ENCODE results near the gene WEE1.

Gene WEE1

GRCh38 chr11:9566561-9567063 lies 6.9 kb upstream of the WEE1 start:
- DNase-seq (ENCODE audit: low read depth), result no peak

GRCh38 chr11:9567401-9567800 lies 6.1 kb upstream of the WEE1 start:
- DNase-seq (ENCODE audit: low read depth), result no peak

- DNase-seq (ENCODE audit: low read depth), result no peak
These were observed 5.2 kb upstream of the WEE1 start for GRCh38 chr11:9568161-9568853.

GRCh38 chr11:9568854-9569587 lies 4.4 kb upstream of the WEE1 start:
- no peak for DNase-seq (ENCODE audit: low read depth)

DNA sequence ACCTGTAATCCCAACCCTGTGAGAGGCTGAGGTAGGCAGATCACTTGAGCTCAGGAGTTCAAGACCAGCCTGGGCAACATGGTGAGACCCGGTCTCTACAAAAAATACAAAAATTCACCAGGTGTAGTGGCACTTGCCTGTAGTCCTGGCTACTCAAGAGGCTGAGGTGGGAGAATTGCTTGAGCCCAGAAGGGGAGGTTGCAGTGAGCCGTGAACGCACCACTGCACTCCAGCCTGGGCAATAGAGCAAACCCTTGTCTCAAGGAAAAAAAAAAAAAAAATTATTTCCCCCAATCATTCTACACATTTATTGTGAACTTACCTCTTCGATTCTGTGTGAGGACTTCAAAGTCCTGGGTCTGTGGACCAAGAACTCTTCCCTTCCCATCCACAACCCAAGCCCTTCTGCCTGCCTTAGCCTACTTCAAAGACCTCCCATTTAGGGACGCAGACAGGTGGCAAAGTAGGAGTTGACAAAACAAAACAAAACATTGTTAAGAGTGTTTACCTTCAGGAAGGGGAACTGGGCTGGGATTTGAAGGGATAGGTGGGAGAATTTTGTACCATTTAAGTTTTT lies 3.8 kb upstream of the WEE1 start:
- DNase-seq (ENCODE audit: low read depth), result no peak

- no peak for DNase-seq (ENCODE audit: low read depth)
These were observed 3.0 kb upstream of the WEE1 start for GRCh38 chr11:9570313-9571025.

GRCh38 chr11:9571071-9571762 lies 2.3 kb upstream of the WEE1 start:
- DNase-seq (ENCODE audit: low read depth), result no peak

GRCh38 chr11:9571763-9572115 lies 1.7 kb upstream of the WEE1 start:
- no peak for DNase-seq (ENCODE audit: low read depth)

- no peak for DNase-seq (ENCODE audit: low read depth)
These were observed 528 bp downstream of the WEE1 start for GRCh38 chr11:9573775-9574621.

GRCh38 chr11:9574622-9575259 lies 1.3 kb downstream of the WEE1 start:
- DNase-seq (ENCODE audit: low read depth), result no peak

- no peak for DNase-seq (ENCODE audit: low read depth)
These were observed 2.1 kb downstream of the WEE1 start for GRCh38 chr11:9575260-9576240.

DNA sequence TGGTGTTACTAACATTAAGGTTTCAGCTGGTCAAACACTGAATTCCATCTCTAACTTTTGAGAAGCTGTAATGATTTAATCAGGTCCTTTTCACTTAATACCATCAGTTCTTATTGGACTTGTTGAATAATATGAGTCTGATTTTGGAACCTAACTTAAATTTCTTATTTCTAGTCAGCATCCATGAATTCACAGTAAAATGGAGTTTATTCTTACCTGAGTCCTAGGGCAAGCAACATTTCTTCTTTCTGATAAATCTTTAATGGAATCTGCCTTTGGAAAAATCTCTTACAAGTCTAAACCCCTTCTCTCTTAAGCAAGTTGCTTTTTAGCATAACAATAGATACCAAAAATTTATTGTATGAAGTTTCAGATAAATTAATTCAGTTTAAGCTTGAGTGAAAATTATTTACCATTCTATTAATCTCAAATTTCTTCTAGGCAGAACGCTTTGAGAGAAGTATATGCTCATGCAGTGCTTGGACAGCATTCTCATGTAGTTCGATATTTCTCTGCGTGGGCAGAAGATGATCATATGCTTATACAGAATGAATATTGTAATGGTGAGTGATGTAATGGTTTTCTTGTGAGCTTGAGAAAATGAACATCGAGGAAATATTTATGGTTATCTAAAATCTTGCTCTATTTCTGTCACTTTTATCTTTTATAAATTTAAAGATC lies 3.4 kb downstream of the WEE1 start:
- no peak for DNase-seq (ENCODE audit: low read depth)

DNA sequence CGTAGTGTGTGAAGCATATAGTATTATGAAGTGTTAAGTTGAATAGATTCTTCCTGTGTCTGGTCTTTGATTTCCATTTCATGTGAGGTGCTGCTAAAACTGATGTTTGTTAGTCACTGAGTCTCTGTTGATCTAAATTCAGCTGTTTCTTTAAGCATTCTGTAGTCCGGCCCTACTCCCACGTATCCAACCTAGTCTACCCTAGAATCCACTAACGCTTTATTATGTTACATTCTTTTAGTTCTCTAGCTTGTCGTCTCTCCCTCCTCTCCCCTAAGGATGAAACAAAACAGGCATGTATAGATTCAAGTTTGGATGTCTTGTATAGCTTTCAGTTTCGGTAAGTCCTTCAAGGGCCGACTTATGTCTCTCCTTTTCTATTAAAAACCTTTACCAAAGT lies 4.1 kb downstream of the WEE1 start:
- no peak for DNase-seq (ENCODE audit: low read depth)

GRCh38 chr11:9580894-9581293 lies 7.4 kb downstream of the WEE1 start:
- DNase-seq (ENCODE audit: low read depth), result no peak

GRCh38 chr11:9581556-9582161 lies 8.2 kb downstream of the WEE1 start:
- DNase-seq (ENCODE audit: low read depth), result no peak

DNA sequence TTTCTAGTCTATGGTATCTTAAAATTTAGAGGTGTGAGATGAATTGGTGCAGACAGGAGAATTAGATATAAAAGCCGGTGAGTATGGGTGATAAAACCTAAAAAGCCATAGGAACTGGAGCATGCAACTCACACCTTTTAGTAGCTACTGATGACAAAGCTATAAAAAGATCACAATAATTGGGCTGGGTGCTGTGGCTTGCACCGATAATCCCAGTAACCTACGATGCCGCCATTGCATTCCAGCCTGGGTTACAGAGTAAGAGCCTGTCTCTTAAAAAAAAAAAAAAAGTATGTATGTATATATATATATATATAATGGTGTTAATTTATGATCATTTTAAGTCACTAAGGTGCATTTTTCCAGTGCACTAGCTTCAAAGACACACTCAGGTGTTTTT lies 17.2 kb downstream of the WEE1 start:
- no peak for DNase-seq (ENCODE audit: low read depth)

GRCh38 chr11:9594267-9595046 lies 21.0 kb downstream of the WEE1 start:
- DNase-seq (ENCODE audit: low read depth), result no peak
